IMR-90 (cell line): ENCODE data around the gene SQSTM1. TPM values are rescaled to one million over a fixed set of nuclear protein-coding genes. Genes with fewer than 3 reads are reported as not detected.
A peak's percentile ranks its signal among the peaks of the same experiment; 100 is the strongest.

ENCODE experiments used
- ATAC-seq: fragments of 200-7000 bp; cut with Tn5 transposase; 2 replicates; pipeline ENCODE4 v1.9.1; 2020; ENCODE audit warnings: low read depth, mild to moderate bottlenecking, moderate library complexity
- BruUV-seq: library from RNA; stranded (reverse); fragments of 400-500 nt; replicated peaks from 2 replicates; lab custom pipeline; 2021; lab: Mats Ljungman, UMichigan
- CTCF ChIA-PET: fragments of 300-600 bp; formaldehyde crosslinking; extraction: SDS; loops from one replicate; lab custom pipeline; 2021; ENCODE audit warnings: antibody characterized with exemption; lab: Yijun Ruan, JAX
- POLR2A ChIA-PET: fragments of 300-600 bp; sonication (Branson Sonifier 250); formaldehyde crosslinking; loops from one replicate; lab custom pipeline; 2022; ENCODE audit warnings: antibody characterized with exemption; ENCODE audit not compliant: unreplicated experiment; lab: Charles Lee
- DNase-seq: peaks from one replicate; pipeline ENCODE4 v3.0.0; 2013
- H2AFZ ChIP-seq: replicated peaks from 2 replicates; pipeline ENCODE3; 2013; ENCODE audit warnings: low read length, mild to moderate bottlenecking; ENCODE audit not compliant: poor library complexity
- H2AK5ac ChIP-seq: 2 replicates; pipeline ENCODE4 v1.6.1; 2013; ENCODE audit warnings: low read depth, low read length, inconsistent platforms
- H2AK9ac ChIP-seq: replicated peaks from 2 replicates; pipeline ENCODE3; 2013; ENCODE audit warnings: mild to moderate bottlenecking, low read depth, low read length, moderate library complexity; ENCODE audit not compliant: poor library complexity
- H2BK120ac ChIP-seq: 2 replicates; pipeline ENCODE4 v1.6.1; 2013; ENCODE audit warnings: low read depth, low read length, inconsistent platforms
- H2BK15ac ChIP-seq: 3 replicates; pipeline ENCODE4 v1.6.1; 2013; ENCODE audit warnings: low read depth, low read length, inconsistent platforms
- H2BK20ac ChIP-seq: 2 replicates; pipeline ENCODE4 v1.6.1; 2013; ENCODE audit warnings: low read depth, mild to moderate bottlenecking, inconsistent platforms, low read length, moderate library complexity
- H2BK5ac ChIP-seq: 2 replicates; pipeline ENCODE4 v1.6.1; 2013; ENCODE audit warnings: mild to moderate bottlenecking, low read depth, low read length, inconsistent platforms; ENCODE audit not compliant: poor library complexity, severe bottlenecking
- H3K14ac ChIP-seq: replicated peaks from 2 replicates; pipeline ENCODE4 v1.6.1; 2013; ENCODE audit warnings: low read depth, low read length, inconsistent platforms
- H3K18ac ChIP-seq: 2 replicates; pipeline ENCODE4 v1.6.1; 2013; ENCODE audit warnings: low read depth, low read length, control low read depth
- H3K23ac ChIP-seq: 2 replicates; pipeline ENCODE4 v1.6.1; 2013; ENCODE audit warnings: low read depth, low read length, inconsistent platforms
- H3K27ac ChIP-seq: 2 replicates; pipeline ENCODE4 v1.5.1; 2013; ENCODE audit warnings: mild to moderate bottlenecking, control low read depth, low read length; ENCODE audit not compliant: insufficient read depth
- H3K27me3 ChIP-seq: 2 replicates; pipeline ENCODE4 v1.6.1; 2013; ENCODE audit warnings: low read length; ENCODE audit not compliant: control insufficient read depth, insufficient read depth
- H3K36me3 ChIP-seq: 2 replicates; pipeline ENCODE4 v1.6.1; 2013; ENCODE audit warnings: low read length, mixed read lengths; ENCODE audit not compliant: control insufficient read depth, insufficient read depth
- H3K4ac ChIP-seq: 2 replicates; pipeline ENCODE4 v1.6.1; 2013; ENCODE audit warnings: low read depth, low read length, inconsistent platforms
- H3K4me1 ChIP-seq: 2 replicates; pipeline ENCODE4 v1.6.1; 2013; ENCODE audit warnings: low read length, mixed read lengths; ENCODE audit not compliant: control insufficient read depth, insufficient read depth
- H3K4me2 ChIP-seq: 2 replicates; pipeline ENCODE4 v1.6.1; 2013; ENCODE audit warnings: low read depth, mild to moderate bottlenecking, control low read depth, low read length, moderate library complexity
- H3K4me3 ChIP-seq: 2 replicates; pipeline ENCODE4 v1.5.1; 2013; ENCODE audit warnings: low read depth, mild to moderate bottlenecking, control low read depth, low read length, moderate library complexity; ENCODE audit not compliant: insufficient read depth
- H3K56ac ChIP-seq: 2 replicates; pipeline ENCODE4 v1.6.1; 2013; ENCODE audit warnings: low read length, inconsistent platforms; ENCODE audit not compliant: insufficient read depth; ENCODE audit errors: extremely low read depth
- H3K79me1 ChIP-seq, 2 experiments: 2 replicates each; pipeline ENCODE4 v1.6.1; 2013; ENCODE audit warnings: low read length in 2 of 2, inconsistent platforms in 1 of 2, low read depth in 1 of 2
- H3K9ac ChIP-seq: 2 replicates; pipeline ENCODE4 v1.6.1; 2013; ENCODE audit warnings: low read depth, low read length, control low read depth
- H3K9me1 ChIP-seq: 2 replicates; pipeline ENCODE4 v1.6.1; 2013; ENCODE audit warnings: low read length, inconsistent platforms; ENCODE audit not compliant: insufficient read depth
- H3K9me3 ChIP-seq: 2 replicates; pipeline ENCODE4 v1.6.1; 2013; ENCODE audit warnings: low read length; ENCODE audit not compliant: control insufficient read depth, insufficient read depth
- H4K20me1 ChIP-seq: 2 replicates; pipeline ENCODE4 v1.6.1; 2013; ENCODE audit warnings: low read length, inconsistent platforms; ENCODE audit not compliant: insufficient read depth
- H4K5ac ChIP-seq: 2 replicates; pipeline ENCODE4 v1.6.1; 2013; ENCODE audit warnings: mild to moderate bottlenecking, low read depth, low read length, control low read depth
- H4K8ac ChIP-seq, 2 experiments: 2 replicates each; pipeline ENCODE4 v1.6.1; 2013; ENCODE audit warnings: low read depth in 2 of 2, low read length in 2 of 2, control low read depth in 1 of 2, inconsistent platforms in 1 of 2
- H4K91ac ChIP-seq: 2 replicates; pipeline ENCODE4 v1.6.1; 2013; ENCODE audit warnings: low read depth, low read length, inconsistent platforms; ENCODE audit not compliant: insufficient read depth
- CEBPB ChIP-seq: IDR thresholded peaks from 2 replicates; pipeline ENCODE4 v1.6.1; 2012; ENCODE audit warnings: low read depth, low read length, improper control_type of control experiment
- MAFK ChIP-seq: IDR thresholded peaks from 2 replicates; pipeline ENCODE4 v1.6.1; 2012; ENCODE audit warnings: low read depth, low read length, improper control_type of control experiment
- MAZ ChIP-seq: IDR thresholded peaks from 2 replicates; pipeline ENCODE4 v1.6.1; 2012; ENCODE audit warnings: low read depth, mild to moderate bottlenecking, low read length, improper control_type of control experiment, moderate library complexity, borderline replicate concordance
- MXI1 ChIP-seq: IDR thresholded peaks from 2 replicates; pipeline ENCODE4 v1.6.1; 2012; ENCODE audit warnings: low read depth, mild to moderate bottlenecking, low read length, moderate library complexity, borderline replicate concordance
- POLR2A ChIP-seq: IDR thresholded peaks from 2 replicates; pipeline ENCODE4 v1.6.1; 2012; ENCODE audit warnings: mild to moderate bottlenecking, low read depth, low read length
- RCOR1 ChIP-seq: IDR thresholded peaks from 2 replicates; pipeline ENCODE4 v1.6.1; 2012; ENCODE audit warnings: mild to moderate bottlenecking, low read length, improper control_type of control experiment; ENCODE audit not compliant: insufficient replicate concordance
- WGBS, 2 experiments: methylation state at CpG; one replicate each; pipeline versions ENCODE4 v1.1.5 to v1.1.7; 2013; ENCODE audit warnings: missing lambda C conversion rate in 2 of 2; ENCODE audit not compliant: insufficient read length in 1 of 2; ENCODE audit errors: extremely low coverage in 2 of 2; 5-methylcytosine and 5-hydroxymethylcytosine counted together
- dilution Hi-C: fragments of 300-500 bp; cut with HindIII; formaldehyde crosslinking; loops from one replicate; pipeline ENCODE4 v1.14.3; 2018; ENCODE audit warnings: low sequenced_read_pairs; ENCODE audit not compliant: unreplicated experiment
- in situ Hi-C: fragments of 300-500 bp; cut with MboI; formaldehyde crosslinking; loops from 3 replicates; pipeline ENCODE4 v1.14.3; 2019; ENCODE audit warnings: low sequenced_read_pairs, inconsistent platforms, mixed read lengths
- intact Hi-C: fragments of 100-400 bp; cut with micrococcal nuclease; formaldehyde crosslinking; loops from 2 replicates; pipeline ENCODE4 v1.10.0; 2022
- polyA plus RNA-seq, 3 experiments: library from polyadenylated mRNA; depleted of rRNA; stranded (reverse); fragments of >200 nt; gene quantifications; 2 replicates each; pipeline ENCODE4 v1.2.3, GENCODE V29; 2012; ENCODE audit warnings: low replicate concordance in 1 of 3
- total RNA-seq: library from RNA; depleted of rRNA; stranded (reverse); fragments of >200 nt; gene quantifications from 2 replicates; pipeline ENCODE4 v1.2.3, GENCODE V29; 2012
- TF ChIP-seq, protein P1 (sequence below): conservative IDR thresholded peaks from 2 replicates; pipeline ENCODE4 v1.5.1; 2012; ENCODE audit warnings: mild to moderate bottlenecking, low read depth, low read length, improper control_type of control experiment

The SQSTM1 gene
- total and polyA plus RNA-seq, 2 of the 4 experiments (the other 2 are of a cell fraction), result 152 to 184 TPM

DNA sequence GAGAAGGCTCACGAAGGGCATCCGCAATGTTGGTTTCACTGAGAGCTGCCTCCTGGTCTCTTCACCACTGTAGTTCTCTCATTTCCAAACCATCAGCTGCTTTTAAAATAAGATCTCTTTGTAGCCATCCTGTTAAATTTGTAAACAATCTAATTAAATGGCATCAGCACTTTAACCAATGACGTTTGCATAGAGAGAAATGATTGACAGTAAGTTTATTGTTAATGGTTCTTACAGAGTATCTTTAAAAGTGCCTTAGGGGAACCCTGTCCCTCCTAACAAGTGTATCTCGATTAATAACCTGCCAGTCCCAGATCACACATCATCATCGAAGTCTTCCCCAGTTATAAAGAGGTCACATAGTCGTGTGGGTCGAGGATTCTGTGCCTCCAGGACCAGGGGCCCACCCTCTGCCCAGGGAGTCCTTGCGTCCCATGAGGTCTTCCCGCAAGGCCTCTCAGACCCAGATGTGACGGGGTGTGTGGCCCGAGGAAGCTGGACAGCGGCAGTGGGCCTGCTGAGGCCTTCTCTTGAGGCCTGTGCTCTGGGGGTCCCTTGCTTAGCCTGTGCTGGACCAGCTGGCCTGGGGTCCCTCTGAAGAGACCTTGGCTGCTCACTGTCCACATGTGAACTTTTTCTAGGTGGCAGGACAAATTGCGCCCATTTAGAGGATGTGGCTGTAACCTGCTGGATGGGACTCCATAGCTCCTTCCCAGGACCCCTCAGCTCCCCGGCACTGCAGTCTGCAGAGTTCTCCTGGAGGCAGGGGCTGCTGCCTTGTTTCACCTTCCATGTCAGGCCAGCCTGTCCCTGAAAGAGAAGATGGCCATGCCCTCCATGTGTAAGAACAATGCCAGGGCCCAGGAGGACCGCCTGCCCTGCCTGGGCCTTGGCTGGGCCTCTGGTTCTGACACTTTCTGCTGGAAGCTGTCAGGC is 16.6 kb downstream of the SQSTM1 start (continued):
- TF ChIP-seq MAZ (no peak), POLR2A (no peak)

DNA sequence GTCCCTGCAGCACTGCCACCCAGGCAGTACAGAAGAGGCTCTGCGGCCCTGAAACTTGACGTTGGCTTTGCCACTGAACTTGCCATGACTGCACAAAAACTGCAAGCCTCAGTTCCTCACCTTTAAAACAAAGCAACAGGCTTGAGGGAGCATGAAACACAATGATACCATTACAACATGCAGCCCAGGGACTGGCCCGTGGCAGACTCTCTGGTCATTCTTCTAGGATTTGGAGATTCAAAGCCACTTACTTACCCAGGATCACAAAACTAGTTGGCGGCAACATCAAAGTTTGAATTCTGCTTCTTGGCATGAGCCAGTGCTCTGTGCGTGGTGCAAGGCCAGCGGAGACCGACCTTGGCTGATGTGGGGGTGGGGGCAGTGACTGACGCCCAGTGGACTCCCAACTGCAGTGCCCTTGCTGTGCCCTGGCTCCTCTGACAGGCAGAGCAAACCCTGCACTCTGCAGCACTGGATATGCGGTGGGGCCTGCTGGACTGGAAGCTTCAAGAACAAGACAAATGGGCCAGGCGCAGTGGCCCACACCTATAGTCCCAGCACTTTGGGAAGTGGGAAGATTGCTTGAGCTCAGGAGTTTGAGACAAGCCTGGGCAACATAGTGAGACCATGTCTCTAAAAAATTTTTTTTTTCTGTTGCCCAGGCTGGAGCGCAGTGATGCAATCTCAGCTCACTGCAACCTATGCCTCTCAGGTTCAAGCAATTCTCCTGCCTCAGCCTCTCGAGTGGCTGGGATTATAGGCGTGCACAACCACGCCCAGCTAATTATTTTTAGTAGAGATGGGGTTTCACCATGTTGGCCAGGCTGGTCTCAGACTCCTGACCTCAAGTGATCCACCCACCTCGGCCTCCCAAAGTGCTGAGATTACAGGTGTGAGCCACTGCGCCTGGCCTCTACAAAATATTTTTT is 18.9 kb downstream of the SQSTM1 start:
- POLR2A ChIA-PET, result no interaction called here
- no peak overlapping the region for H2AK9ac ChIP-seq
- intact Hi-C loops, result no loop called here
- no peak overlapping the region for H2BK20ac ChIP-seq
- H3K36me3 ChIP-seq, result peaks cover 47% of the 10 kb centered on the region
- H4K5ac ChIP-seq, result no peak overlapping the region
- peak overlapping the region in 1 of 2 experiments; percentile 42; a peak in 1 of 4 replicates for H4K8ac ChIP-seq
- H3K14ac ChIP-seq, result no peak overlapping the region
- peaks cover 0 to 9% of the 10 kb centered on the region in 2 experiments; a peak in 2 of 4 replicates for H3K79me1 ChIP-seq
- no peak overlapping the region for H2AFZ ChIP-seq
- H3K4me3 ChIP-seq, result no peak overlapping the region
- no peak overlapping the region for H3K9ac ChIP-seq
- CTCF ChIA-PET, result no interaction called here
- DNase-seq, result peak; percentile 39
- H3K4ac ChIP-seq, result no peak overlapping the region
- no peak overlapping the region for H2BK120ac ChIP-seq
- in situ Hi-C loops, result no loop called here
- no peak overlapping the region for H2AK5ac ChIP-seq
- BruUV-seq, result no TSS peak
- dilution Hi-C loops, result no loop called here
- no peaks in the 10 kb centered on the region for H3K27me3 ChIP-seq
- H3K18ac ChIP-seq, result no peak overlapping the region
- no peak overlapping the region for H4K91ac ChIP-seq
- 90% methylated on average over 3 of the region's 16 CpGs; no CpG with 5 or more reads in 1 of the 2 experiments for WGBS, 2 experiments
- H3K27ac ChIP-seq, result no peak overlapping the region
- H3K9me3 ChIP-seq, result peaks cover 4% of the 10 kb centered on the region
- H3K56ac ChIP-seq, result no peak overlapping the region
- no peaks in the 10 kb centered on the region for H3K4me1 ChIP-seq
- no peak overlapping the region for H2BK5ac ChIP-seq
- H3K23ac ChIP-seq, result no peak overlapping the region
- H3K4me2 ChIP-seq, result no peak overlapping the region
- no peaks in the 10 kb centered on the region; the same call in 1 of the 2 replicates for H3K9me1 ChIP-seq
- H4K20me1 ChIP-seq, result peaks cover 38% of the 10 kb centered on the region
- H2BK15ac ChIP-seq, result no peak overlapping the region
- TF ChIP-seq MXI1 (no peak), POLR2A (peak; percentile 14), MAFK (no peak), RCOR1 (no peak), CEBPB (no peak)
- TF ChIP-seq, protein P1, sequence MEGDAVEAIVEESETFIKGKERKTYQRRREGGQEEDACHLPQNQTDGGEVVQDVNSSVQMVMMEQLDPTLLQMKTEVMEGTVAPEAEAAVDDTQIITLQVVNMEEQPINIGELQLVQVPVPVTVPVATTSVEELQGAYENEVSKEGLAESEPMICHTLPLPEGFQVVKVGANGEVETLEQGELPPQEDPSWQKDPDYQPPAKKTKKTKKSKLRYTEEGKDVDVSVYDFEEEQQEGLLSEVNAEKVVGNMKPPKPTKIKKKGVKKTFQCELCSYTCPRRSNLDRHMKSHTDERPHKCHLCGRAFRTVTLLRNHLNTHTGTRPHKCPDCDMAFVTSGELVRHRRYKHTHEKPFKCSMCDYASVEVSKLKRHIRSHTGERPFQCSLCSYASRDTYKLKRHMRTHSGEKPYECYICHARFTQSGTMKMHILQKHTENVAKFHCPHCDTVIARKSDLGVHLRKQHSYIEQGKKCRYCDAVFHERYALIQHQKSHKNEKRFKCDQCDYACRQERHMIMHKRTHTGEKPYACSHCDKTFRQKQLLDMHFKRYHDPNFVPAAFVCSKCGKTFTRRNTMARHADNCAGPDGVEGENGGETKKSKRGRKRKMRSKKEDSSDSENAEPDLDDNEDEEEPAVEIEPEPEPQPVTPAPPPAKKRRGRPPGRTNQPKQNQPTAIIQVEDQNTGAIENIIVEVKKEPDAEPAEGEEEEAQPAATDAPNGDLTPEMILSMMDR, result no peak
- peak; percentile 5; the same call in 1 of the 2 replicates for ATAC-seq
